NOMO-1 treated with dmso at 0.1 percent for 144 hours (cell line): ENCODE measurements around the gene FOXN3.

Source experiments
- DNase-seq: peaks from one replicate; lab custom pipeline; 2025; ENCODE audit not compliant: unreplicated experiment; lab: John Stamatoyannopoulos, UW

FOXN3 gene

GRCh38 chr14:89110110-89110509 is 306.9 kb downstream of the FOXN3 start:
- DNase-seq, result no peak

DNA sequence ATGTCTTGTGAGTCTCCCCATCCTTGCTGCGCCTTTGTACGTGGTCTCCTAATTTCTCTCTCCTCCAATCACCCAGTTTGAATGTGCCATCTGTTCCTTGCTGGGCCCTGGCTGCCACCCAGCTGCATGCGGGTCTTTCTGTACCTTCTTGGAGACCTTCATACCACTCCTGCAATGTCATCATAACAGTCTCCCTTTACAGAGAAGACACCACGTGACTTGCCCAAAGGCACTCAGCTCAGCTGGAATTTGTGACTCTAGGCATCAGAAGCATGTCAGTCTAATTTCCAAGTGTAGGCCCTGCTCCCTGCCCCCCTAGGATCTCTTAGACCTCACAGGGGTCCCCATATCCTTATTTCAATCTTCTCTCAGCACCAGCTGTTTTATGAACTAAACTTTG is 308.4 kb downstream of the FOXN3 start:
- no peak for DNase-seq

- no peak for DNase-seq
Observed at GRCh38 chr14:89107626-89108025, 309.4 kb downstream of the FOXN3 start.
